GM21360 (cell line): Measurements from ENCODE around the gene RPN1.
"Not testable (repeated sequence)": the region's sequence is repeated elsewhere in the genome, so short reads cannot be mapped to it uniquely, and the experiment has no call there.

Experiments used
- ATAC-seq: cut with Tn5 transposase; IDR thresholded peaks from one replicate; pipeline ENCODE4 v1.9.1; 2021; ENCODE audit warnings: mild to moderate bottlenecking, moderate library complexity; ENCODE audit not compliant: unreplicated experiment

The RPN1 gene

DNA sequence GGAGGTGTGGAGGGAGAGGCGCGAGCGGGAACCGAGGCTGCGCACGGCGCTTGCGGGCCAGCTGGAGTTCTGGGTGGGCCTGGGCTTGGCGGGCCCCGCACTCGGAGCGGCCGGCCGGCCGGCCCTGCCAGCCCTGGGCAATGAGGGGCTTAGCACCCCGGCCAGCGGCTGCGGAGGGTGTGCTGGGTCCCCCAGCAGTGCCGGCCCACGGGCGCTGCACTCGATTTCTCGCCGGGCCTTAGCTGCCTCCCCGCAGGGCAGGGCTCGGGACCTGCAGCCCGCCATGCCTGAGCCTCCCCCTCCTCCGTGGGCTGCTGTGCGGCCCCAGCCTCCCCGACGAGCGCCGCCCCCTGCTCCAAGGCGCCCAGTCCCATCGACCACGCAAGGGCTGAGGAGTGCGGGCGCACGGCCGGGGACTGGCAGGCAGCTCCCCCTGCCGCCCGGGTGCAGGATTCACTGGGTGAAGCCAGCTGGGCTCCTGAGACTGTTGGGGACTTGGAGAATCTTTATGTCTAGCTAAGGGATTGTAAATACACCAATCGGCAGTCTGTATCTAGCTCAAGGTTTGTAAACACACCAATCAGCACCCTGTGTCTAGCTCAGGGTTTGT lies 2.9 kb upstream of the RPN1 start:
- ATAC-seq = not testable (repeated sequence)

DNA sequence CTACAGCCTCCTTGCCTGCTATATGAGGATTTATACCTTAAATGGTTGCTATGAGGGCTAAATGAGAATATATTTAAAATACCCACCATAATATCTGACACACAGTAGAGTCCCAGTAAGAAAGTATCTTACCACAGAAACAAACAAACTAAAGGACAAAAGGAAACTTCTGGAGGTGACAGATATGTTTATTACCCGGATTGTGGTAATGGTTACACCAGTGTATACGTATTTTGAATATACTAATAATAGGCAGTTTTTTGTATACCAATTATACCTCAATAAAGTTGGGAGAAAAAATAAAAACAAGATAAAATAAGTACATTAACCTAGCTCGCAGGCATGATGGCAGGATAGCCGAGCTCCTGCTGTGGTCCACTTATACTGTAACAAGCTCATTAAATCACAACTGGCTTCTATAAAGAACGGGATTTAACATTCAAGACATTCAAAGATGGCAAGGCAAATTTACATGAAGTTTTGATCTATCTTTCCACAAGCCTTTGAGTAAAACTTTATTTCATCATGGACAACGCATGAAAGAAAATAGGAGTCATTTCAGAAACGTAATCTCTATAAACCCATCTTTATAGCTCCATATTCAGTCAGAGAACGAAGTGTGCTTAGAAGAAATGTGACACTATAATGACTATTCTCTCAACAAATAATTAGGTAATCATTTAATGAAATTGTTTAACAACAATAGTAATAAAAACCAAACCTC lies 1.5 kb downstream of the RPN1 start:
- ATAC-seq = no peak

DNA sequence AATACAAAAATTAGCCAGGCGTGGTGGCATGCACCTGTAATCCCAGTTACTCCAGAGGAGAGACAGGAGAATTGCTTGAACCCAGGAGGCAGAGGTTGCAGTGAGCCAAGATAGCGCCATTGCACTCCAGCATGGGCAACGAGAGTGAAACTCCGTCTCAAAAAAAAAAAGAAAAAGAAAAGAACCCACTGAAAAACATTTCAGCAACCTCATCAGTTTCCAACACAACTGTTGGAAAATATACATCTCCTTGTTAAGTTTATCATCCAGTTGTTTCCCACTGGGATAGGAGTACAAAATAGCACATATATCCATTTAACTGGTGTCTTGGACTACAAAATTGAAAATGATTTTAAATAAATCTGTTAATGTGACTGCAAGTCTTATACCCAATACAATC lies 2.2 kb downstream of the RPN1 start:
- no peak for ATAC-seq

DNA sequence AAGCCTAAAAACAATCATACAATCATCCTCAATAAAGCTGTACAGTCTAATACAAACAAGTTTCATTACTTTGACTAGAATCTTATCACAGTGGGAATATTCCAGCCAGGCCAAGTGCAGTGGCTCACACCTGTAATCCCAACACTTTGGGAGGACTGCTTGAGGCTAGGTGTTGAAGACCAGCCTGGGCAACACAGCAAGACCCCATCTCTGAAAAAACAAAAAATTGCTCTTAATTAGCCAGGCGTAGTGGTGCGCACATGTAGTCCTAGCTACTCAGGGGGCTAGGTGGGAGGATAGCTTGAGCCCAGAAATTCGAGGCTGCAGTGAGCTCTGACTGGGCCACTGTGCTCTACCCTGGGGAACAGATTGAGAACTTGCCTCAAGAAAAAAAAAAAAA lies 3.3 kb downstream of the RPN1 start:
- ATAC-seq = no peak

DNA sequence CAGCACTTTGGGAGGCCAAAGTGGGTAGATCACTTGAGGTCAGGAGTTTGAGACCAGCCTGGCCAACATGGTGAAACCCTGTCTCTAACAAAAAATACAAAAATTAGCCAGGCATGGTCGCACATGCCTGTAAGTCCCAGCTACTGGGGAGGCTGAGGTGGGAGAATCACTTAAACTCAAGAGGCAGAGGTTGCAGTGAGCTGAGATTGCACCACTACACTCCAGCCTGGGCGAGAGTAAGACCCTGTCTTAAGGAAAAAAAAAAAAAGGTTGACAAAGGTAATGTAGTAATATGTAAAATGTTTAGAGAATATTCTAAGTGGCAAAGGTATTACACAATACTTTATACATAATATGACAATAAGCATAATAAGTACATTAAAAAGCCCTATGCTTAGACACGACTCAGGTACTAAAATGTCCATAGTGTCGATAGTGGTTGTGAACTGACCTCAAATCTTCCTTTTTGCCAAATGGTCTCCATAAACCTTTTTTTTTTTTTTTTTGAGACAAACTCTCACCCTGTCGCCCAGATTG lies 16.5 kb downstream of the RPN1 start:
- ATAC-seq = no peak

DNA sequence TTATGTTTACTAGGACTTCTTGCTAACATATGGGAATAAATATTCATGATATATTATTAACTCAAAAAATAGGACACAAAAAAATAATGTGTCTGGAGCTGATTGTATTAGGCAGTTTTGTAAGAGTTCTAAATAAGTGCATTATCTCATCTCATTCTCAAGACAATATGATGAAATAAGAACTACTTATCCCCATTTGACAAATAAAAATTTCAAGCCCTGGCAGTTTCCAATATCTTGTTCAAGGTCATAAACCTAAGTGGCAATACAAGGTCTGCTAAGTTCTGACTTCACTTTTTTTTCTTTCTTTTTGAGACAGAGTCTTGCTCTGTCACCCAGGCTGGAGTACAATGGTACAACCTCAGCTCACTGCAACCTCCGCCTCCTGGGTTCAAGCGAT lies 18.3 kb downstream of the RPN1 start:
- no peak for ATAC-seq

DNA sequence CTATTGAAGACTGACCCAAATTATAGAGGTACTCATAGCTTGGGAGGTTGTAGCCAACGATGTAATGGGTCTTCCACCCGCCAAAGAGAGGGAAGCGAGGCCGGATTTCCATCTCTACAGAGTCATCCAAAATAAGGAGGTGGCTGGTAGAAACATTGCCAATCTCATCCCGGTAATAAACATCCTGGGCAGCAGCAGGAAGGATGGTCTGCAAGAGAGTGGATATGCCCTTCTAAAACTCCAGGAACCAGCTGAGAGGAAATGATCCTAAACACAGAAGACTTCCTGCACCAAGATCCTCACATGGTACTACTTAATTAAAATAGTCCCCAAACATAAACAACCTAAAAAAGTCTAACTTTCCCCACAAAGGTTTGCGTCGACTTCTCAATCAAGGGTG lies 20.7 kb downstream of the RPN1 start:
- ATAC-seq = no peak

DNA sequence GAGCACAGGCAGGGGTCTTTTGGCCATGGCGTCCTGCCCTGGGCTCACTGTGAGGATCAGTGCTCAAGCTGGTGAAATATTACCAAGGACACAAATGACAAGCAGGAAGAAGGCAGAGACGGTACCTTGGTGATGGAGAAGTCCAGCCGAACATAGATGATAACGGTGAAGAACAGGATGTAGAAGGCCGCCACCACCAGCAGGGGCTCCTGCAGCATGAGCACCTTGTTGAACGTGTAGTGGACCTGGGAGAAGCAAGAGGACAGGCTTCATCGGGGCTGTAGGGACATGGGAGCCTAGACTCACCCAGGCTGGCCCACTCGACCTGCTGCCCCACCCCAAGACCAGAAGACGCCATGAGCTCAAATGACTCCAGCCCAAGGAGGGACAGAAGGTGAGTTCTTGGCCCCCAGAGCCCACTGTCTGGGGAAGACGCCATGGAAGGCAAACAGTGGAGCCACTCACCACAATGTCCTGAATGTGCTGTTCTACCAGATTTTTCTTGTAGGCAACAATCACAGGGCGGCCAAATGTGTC lies 25.1 kb downstream of the RPN1 start:
- no peak for ATAC-seq

DNA sequence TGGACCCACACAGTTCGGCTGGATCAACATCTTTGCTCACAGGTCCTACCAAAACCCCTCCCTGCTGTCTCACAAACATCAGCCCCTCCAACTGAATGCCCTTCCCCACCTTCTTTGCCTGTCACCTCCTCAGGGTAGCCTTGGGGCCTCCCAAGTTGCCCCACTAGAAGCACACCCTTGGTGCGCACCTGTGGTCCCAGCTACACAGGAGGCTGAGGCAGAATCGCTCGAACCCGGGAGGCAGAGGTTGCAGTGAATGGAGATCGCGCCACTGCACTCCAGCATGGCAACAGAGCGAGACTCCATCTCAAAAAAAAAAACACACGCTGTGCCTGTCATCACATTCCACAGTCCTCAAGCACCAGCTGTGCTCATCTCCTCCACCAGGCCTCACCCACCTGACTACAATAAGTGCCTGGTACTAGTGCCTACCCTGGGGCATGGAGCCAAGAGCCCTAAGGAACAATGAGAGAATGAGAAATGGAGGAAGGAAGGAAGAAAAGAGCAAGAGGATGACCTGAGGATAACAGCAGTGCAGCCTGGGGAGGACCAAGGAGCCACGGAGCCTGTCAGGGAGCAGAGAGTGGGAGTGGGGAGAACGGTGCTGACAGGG lies 26.0 kb downstream of the RPN1 start:
- no peak for ATAC-seq

DNA sequence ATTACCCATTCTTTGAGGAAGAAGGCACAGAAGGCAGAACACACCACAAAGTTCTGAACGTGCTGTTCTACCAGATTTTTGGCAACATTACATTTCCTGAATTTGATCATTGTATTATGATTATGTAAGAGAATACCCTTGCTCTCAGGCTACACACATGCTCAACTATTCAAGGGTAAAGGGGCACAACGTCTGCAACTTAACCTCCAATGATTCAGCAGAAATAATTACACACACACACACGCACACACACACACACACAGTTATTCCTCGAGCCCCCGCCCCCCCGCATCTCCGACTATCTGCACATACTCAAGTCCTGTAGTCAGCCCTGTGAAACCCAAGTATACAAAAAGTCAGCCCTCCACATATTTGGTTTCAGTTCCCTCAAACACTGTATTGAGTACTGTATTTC lies 26.8 kb downstream of the RPN1 start:
- ATAC-seq = no peak

DNA sequence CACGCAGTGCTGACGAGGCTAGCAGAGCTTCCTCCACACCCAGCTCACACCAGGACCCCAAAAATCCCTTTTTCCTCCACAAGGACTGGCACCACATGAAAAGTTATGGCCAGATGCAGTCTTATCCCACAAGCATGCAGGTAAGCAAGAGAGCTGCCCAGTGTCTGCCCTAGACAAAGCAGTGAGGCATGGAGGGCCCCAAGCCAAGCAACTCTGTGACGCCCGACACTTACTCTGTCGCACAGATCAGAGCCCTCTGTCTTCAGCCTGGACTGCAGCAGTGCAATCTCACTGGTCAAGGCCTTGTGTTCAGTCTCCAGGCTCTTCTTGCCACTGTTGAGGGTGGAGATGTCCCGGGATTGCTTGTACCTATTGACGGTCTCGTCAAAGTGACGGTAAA lies 28.7 kb downstream of the RPN1 start:
- no peak for ATAC-seq

DNA sequence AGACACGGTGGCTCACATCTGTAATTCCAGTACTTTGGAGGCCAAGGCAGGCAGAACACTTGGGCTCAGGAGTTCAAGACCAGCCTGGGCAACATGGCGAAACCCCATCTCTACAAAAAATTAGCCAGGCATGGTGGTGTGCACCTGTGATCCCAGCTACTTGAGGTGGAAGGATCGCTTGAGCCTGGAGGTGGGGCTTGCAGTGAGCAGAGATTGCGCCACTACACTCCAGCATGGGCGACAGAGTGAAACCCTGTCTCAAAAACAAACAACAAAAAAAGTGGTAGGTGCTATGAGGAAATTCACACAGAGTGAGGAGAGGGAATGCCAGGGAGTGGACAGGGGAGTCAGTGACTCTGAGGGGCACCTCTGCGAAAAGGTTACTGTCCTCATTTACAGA lies 29.4 kb downstream of the RPN1 start:
- ATAC-seq = no peak

DNA sequence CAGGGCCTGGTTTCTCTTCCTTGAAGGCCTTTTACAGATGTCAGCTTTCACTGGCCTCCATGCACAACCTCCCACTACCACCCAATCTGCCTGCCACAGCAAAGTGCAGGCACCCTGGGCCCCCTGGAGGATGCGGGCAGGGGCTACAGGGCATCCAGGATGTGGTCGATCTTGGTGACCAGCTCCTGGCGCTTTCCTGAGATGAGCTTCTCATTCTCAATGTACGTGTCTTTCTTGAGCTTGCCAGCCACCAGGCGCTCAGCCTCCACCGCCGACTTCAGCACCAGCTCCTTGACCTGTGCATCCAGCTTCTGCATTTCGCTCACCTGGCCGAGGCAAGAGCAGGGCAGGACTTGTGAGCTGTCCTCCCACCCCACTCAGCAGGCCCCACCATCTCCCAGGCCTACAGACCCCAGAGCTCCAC lies 30.3 kb downstream of the RPN1 start:
- ATAC-seq = no peak

DNA sequence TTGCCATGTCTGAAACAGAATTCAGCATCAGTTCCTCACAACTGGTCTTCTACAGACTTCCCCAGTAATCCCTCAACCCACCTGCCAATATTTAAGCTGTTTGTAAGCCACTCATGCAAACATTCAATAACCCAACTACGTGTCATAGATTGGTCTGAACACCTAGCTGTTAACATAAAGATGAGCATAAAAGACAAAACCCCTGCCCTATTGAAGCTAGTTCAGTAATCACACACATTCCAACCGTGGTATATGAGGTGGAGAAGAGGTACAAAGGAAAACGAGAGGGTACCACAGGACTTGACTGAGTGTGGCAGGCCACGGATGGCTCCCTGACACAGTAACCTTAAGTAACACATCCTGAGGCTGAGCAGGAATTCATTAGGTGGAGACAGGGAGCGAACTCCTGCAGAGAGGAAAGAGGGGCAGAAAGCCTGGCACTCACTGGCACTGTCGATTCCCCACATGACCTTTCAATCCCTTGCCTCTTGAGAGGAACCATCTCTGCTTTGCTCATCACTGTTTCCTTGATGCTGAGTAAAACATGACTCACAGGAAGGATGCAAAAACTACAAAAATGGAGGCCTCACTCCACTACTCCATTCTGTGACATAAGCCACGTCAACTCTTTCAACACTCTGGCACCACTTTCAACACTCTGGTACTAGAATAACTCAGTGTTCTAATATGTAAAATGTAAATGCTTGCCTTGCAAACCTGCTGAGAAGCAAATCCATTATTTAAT lies 31.3 kb downstream of the RPN1 start:
- ATAC-seq = no peak

DNA sequence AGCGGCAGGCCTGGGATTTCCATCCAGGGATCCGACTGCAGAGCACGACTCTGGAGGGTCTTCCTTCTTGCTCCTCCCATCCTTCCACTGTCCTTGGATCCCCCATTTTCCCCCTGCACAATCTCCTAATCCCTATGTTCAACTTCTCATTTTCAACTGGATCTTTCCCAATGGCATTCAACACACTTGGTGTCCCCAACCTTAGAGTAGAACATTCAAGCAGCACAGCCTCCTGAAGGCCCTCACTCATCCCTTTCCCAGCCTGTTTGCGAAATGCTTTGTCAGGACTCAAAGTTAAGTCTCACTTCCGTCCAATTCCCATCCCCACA lies 32.3 kb downstream of the RPN1 start:
- ATAC-seq = no peak

DNA sequence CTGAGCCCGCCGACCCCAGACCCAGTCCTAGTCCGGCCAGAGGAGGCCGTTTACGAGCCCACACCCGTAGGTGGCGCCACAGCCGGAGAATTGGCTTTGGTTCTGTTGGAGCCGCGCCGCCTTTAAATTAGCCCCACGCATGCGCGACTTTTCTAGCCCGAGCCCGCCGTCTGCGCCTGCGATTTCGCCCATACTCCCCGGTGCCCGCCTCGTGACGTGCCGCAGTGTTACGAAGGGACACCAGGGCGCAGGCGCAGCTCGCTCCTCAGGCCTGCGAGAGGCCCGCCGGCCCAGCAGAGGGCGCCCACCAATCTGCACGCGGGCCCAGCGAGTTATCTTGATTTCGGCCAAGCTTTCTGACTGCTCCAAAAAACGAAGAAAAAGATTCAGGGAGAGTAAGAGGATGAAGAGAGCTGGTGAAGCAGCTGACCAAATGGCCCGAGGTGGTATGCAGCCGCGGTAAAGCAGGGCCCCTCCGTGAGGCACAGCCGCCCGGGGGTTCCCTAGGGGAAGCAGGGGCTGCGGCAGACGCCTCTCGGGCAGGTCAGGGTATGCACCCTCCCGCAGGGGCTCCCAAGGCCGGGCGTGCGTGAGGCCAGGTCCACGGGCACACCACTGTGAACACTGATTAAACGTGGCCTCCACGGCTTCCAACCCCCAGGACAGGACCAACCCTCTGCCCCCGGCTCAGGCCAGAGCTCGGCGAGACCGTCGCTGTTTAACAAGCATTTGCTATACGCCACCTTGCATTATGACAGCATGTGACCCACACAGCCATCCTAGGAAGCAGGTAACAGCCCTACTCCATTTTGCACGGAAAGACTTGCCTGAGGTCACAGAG lies 32.8 kb downstream of the RPN1 start:
- ATAC-seq = peak; percentile 86

DNA sequence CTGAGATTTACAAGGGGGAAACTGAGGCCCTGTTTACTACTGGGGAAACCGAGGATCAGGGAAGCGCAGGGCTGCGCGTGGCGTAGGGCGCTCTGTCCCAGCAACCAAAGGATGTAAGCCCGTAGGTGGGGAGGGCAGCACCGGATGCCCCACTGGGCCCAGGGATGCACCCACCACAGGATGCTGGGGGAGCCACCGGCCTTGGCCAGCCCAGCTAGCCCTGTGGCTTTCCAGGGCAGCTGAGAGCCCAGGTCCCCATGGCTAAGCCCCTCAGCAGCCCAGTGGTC lies 33.4 kb downstream of the RPN1 start:
- no peak for ATAC-seq

DNA sequence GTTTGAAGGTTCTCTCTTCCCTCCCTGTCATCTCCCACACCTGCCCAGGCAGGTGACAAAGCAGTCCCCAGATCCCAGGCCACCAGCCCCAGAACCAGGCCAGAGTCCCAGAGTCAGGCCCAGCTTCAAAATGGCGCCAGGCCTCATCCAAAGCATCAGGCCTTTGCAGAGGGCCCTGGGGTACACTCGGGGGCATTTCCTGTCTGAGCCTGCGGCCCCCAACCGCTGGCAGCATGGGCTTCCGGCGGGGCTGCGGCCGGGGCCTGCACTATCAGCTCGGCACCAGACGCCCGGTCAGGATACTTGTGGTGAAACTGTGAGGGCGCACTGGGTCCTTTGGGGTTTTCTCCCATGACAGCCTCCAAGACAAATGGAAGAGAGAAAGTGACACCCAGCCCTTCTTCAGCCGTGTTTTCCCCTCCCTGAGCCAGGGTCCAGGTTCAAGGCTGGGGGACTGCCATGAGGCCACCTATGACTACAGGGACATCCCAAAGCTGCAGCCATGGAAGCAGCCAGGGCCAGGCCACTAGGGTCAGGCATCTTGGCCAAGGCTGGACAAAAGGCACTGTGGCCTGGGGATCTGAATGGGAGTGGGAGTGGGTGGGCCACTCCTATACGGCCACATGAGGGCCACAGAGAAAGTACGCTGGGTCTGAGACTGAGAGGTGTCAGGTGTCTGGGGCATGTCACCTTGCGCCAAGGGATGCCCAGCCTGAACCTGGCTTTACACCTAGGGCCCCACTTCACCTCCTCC lies 33.9 kb downstream of the RPN1 start:
- no peak for ATAC-seq

DNA sequence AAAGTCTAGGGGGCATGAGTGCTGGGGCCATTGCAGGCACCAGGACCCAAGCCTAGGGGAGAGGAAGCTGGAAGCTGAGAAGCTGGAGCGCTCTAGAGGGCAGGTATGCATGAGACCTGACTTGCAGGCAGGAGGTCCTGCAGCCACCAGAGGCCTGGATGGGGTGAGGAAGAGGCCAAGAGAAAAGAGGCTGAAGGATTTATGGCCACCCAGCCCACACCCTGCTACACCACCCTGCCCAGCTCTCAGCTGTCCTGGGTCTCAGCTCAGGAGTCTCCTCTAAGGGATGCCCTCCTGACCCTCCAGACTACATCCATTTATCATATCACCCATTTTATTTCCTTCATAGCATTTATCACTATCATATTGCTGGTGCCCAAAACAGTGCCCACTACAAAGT lies 36.5 kb downstream of the RPN1 start:
- no peak for ATAC-seq
